ENCODE results near the gene RNF14. TPM values are rescaled to one million over a fixed set of nuclear protein-coding genes. Genes with fewer than 3 reads are reported as not detected.

The RNF14 gene
- total RNA-seq, 1 experiment from 2014 or later = 37.5 TPM

DNA sequence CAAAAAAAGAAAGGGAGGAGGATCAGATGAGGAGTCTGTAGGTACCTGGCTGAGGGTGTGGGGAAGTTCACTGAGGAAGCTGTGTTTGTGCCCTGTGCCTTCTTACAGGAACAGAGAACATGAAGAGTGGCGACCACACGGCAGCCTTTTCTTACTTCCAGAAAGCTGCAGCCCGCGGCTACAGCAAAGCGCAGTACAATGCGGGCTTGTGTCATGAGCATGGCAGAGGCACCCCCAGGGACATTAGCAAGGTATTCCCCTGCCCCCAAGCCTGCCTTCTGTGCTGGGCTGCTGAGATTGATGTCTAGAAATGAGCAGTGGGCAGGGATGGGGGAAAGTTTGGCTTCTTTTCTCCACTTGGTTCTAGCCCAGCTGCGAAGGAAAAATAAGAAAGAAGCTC, 35.8 kb upstream of the RNF14 start:
- POLR2A ChIA-PET = interaction anchor here (1.5 kb wide), 1 partner anchor 9 kb away, joined by 3 read pairs; the partner anchor contains the start of gene DELE1

More for the DNA sequence above, 35.8 kb upstream of the RNF14 start:
- ChIA-PET CTCF (no interaction called here), RAD21 (ENCODE audit: low non-redundant PET in 1 of 2, low total read pairs in 2 of 2, uncharacterized antibody in 2 of 2, unreplicated experiment in 2 of 2) (no interaction called here)
- Histone ChIP-seq H4K20me1 (ENCODE audit: insufficient read depth) (no peaks in the 10 kb centered on the region), H3K36me3 (ENCODE audit: control insufficient read depth in 1 of 2, insufficient read depth in 2 of 2, low read length in 2 of 2) (peaks cover 45 to 76% of the 10 kb centered on the region in 2 experiments), H3K27me3 (ENCODE audit: insufficient read depth, low read length) (no peaks in the 10 kb centered on the region), H3K9me3 (ENCODE audit: control insufficient read depth in 1 of 2, insufficient read depth in 1 of 2, low read depth in 1 of 2, low read length in 2 of 2) (no peaks in the 10 kb centered on the region), H3K4me2 (ENCODE audit: low read length) (no peak overlapping the region), H3K9me2 (ENCODE audit: insufficient read depth) (no peaks in the 10 kb centered on the region), H3K4me3 (replicated peaks in 1 of 2; ENCODE audit: low read depth in 1 of 2, low read length in 2 of 2) (no peak overlapping the region), H3K27ac (ENCODE audit: low read depth, low read length) (no peak overlapping the region), H3K9ac (ENCODE audit: low read length) (no peak overlapping the region), H3K4me1 (ENCODE audit: control insufficient read depth in 1 of 2, insufficient read depth in 2 of 2, low read length in 2 of 2) (no peaks in the 10 kb centered on the region), H3K79me2 (ENCODE audit: insufficient read depth, low read length) (no peaks in the 10 kb centered on the region), H2AFZ (ENCODE audit: low read depth, low read length, poor library complexity, severe bottlenecking) (no peak overlapping the region)
- ATAC-seq = no peak
- intact Hi-C loops (cut with micrococcal nuclease) = no loop called here
- no peak for DNase-seq (ENCODE audit: low read depth, low spot score)
- BruUV-seq (replicated peaks) = no TSS peak
- TF ChIP-seq SP1 (IDR thresholded peaks at IDR 0.05; ENCODE audit: low read depth) (no peak), RAD21 (IDR thresholded peaks at IDR 0.05; ENCODE audit: low read depth) (no peak), TCF7L2 (IDR thresholded peaks at IDR 0.05; ENCODE audit: borderline replicate concordance, extremely low read depth, insufficient read depth, insufficient read length) (no peak), EZH2 (IDR thresholded peaks at IDR 0.05) (no peak), JUND (IDR thresholded peaks at IDR 0.05) (no peak), EZH2phosphoT487 (IDR thresholded peaks at IDR 0.05; ENCODE audit: borderline replicate concordance) (no peak), CBX3 (IDR thresholded peaks at IDR 0.05; ENCODE audit: low read depth) (no peak)
- TF ChIP-seq, protein P1, sequence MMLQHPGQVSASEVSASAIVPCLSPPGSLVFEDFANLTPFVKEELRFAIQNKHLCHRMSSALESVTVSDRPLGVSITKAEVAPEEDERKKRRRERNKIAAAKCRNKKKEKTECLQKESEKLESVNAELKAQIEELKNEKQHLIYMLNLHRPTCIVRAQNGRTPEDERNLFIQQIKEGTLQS (IDR thresholded peaks at IDR 0.05) = no peak
- TF ChIP-seq, protein P2, sequence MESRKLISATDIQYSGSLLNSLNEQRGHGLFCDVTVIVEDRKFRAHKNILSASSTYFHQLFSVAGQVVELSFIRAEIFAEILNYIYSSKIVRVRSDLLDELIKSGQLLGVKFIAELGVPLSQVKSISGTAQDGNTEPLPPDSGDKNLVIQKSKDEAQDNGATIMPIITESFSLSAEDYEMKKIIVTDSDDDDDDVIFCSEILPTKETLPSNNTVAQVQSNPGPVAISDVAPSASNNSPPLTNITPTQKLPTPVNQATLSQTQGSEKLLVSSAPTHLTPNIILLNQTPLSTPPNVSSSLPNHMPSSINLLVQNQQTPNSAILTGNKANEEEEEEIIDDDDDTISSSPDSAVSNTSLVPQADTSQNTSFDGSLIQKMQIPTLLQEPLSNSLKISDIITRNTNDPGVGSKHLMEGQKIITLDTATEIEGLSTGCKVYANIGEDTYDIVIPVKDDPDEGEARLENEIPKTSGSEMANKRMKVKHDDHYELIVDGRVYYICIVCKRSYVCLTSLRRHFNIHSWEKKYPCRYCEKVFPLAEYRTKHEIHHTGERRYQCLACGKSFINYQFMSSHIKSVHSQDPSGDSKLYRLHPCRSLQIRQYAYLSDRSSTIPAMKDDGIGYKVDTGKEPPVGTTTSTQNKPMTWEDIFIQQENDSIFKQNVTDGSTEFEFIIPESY (IDR thresholded peaks at IDR 0.05; ENCODE audit: extremely low read depth, insufficient replicate concordance, low read length) = no peak

All from HCT116 (cell line).